Testis (tissue), 3 donors: ENCODE results near the gene CYB5R3. TPM values are rescaled to one million over a fixed set of nuclear protein-coding genes. Genes with fewer than 3 reads are reported as not detected.

Experiments used
- DNase-seq: peaks from one replicate; pipeline ENCODE4 v3.0.0-alpha.2; 2019
- H3K27ac ChIP-seq, 2 donors: fragments of 200-600 bp; sonication (generic); one replicate each; pipeline ENCODE4 v1.5.1; 2019
- H3K27me3 ChIP-seq: fragments of 200-600 bp; sonication (generic); one replicate; pipeline ENCODE4 v1.5.1; 2019
- H3K36me3 ChIP-seq: fragments of 200-600 bp; sonication (generic); one replicate; pipeline ENCODE4 v1.5.1; 2017; ENCODE audit warnings: low read depth; ENCODE audit errors: missing control alignments
- H3K4me1 ChIP-seq: fragments of 200-600 bp; sonication (generic); one replicate; pipeline ENCODE4 v1.5.1; 2019
- H3K4me3 ChIP-seq, 2 donors: fragments of 200-600 bp; sonication (generic); one replicate each; pipeline ENCODE4 v1.5.1; 2017 to 2019
- H3K9me3 ChIP-seq: fragments of 200-600 bp; sonication (generic); one replicate; pipeline ENCODE4 v1.5.1; 2017
- CTCF ChIP-seq, 3 experiments: fragments of 450-650 bp in 2 of 3; fragments of 200-600 bp in 1 of 3; sonication (generic) in 1 of 3; IDR thresholded peaks; one replicate each; pipeline ENCODE4 v1.5.1; 2016 to 2019; ENCODE audit warnings: antibody characterized with exemption in 3 of 3, mild to moderate bottlenecking in 2 of 3, moderate library complexity in 1 of 3
- POLR2A ChIP-seq: fragments of 450-650 bp; IDR thresholded peaks from one replicate; pipeline ENCODE4 v1.6.1; 2017; ENCODE audit warnings: antibody characterized with exemption, mild to moderate bottlenecking, moderate library complexity
- WGBS, 2 donors: methylation state at CpG; one replicate each; pipeline ENCODE4 v1.1.5; 2018; 5-methylcytosine and 5-hydroxymethylcytosine counted together
- intact Hi-C: fragments of 100-400 bp; cut with DNase I; formaldehyde crosslinking; loops from one replicate; pipeline ENCODE4 v1.15.1; 2023; ENCODE audit warnings: low total_unique reads
- polyA plus RNA-seq: library from polyadenylated mRNA; stranded (reverse); fragments of 350-450 nt; fragmentation: Illumina TruSeq; extraction: RNeasy Lipid Tissue Mini Kit (QIAGEN cat#74804); gene quantifications from one replicate; pipeline ENCODE4 v1.2.3, GENCODE V29; 2014; ENCODE audit warnings: low read depth, low replicate concordance; ENCODE audit not compliant: insufficient read depth
- total RNA-seq, 2 donors: library from RNA; depleted of rRNA; stranded (reverse); fragments of >200 nt; gene quantifications; one replicate each; pipeline ENCODE4 v1.2.3, GENCODE V29; 2016

CYB5R3 gene
- total and polyA plus RNA-seq, 3 donors from 2014 or later = 330 to 484 (median 423) TPM

- TF ChIP-seq POLR2A (no peak), CTCF (IDR thresholded peaks at IDR 0.05) (no peak)
- no peaks in the 10 kb centered on the region for H3K27me3 ChIP-seq
- H3K4me3 ChIP-seq = no peak overlapping the region
- H3K27ac ChIP-seq = no peak overlapping the region
- no peak for DNase-seq
- H3K4me1 ChIP-seq = peaks cover 4% of the 10 kb centered on the region
- WGBS, 2 donors = 82 to 96% methylated on average over 15 of the region's 15 CpGs
- no peaks in the 10 kb centered on the region for H3K36me3 ChIP-seq
- no peaks in the 10 kb centered on the region for H3K9me3 ChIP-seq
- intact Hi-C loops = no loop called here
Observed at GRCh38 chr22:42625416-42625815, 23.8 kb downstream of the CYB5R3 start.

GRCh38 chr22:42624551-42625106 lies 24.6 kb downstream of the CYB5R3 start:
- DNase-seq = no peak
- 78 to 85% methylated on average over 10 to 12 of the region's 12 CpGs for WGBS, 2 donors
- intact Hi-C loops = no loop called here
- H3K36me3 ChIP-seq = no peaks in the 10 kb centered on the region
- H3K27ac ChIP-seq = peak overlapping the region in 1 of 2 donors; percentile 14
- H3K9me3 ChIP-seq = no peaks in the 10 kb centered on the region
- no peaks in the 10 kb centered on the region for H3K27me3 ChIP-seq
- TF ChIP-seq POLR2A (no peak), CTCF (IDR thresholded peaks at IDR 0.05) (no peak)
- peaks cover 4% of the 10 kb centered on the region for H3K4me1 ChIP-seq
- no peak overlapping the region for H3K4me3 ChIP-seq

GRCh38 chr22:42623756-42624441 lies 25.3 kb downstream of the CYB5R3 start:
- H3K4me1 ChIP-seq = peaks cover 4% of the 10 kb centered on the region
- intact Hi-C loops = no loop called here
- no peak overlapping the region for H3K27ac ChIP-seq
- 70 to 85% methylated on average over 20 to 29 of the region's 29 CpGs for WGBS, 2 donors
- DNase-seq = no peak
- TF ChIP-seq POLR2A (no peak), CTCF (IDR thresholded peaks at IDR 0.05) (no peak)
- no peaks in the 10 kb centered on the region for H3K27me3 ChIP-seq
- H3K36me3 ChIP-seq = no peaks in the 10 kb centered on the region
- no peaks in the 10 kb centered on the region for H3K9me3 ChIP-seq
- H3K4me3 ChIP-seq = no peak overlapping the region

GRCh38 chr22:42623301-42623751 lies 25.9 kb downstream of the CYB5R3 start:
- H3K4me3 ChIP-seq = no peak overlapping the region
- intact Hi-C loops = no loop called here
- H3K36me3 ChIP-seq = no peaks in the 10 kb centered on the region
- 72 to 86% methylated on average over 13 to 17 of the region's 18 CpGs for WGBS, 2 donors
- peaks cover 4% of the 10 kb centered on the region for H3K4me1 ChIP-seq
- H3K27me3 ChIP-seq = no peaks in the 10 kb centered on the region
- H3K9me3 ChIP-seq = no peaks in the 10 kb centered on the region
- no peak for TF ChIP-seq POLR2A
- TF ChIP-seq CTCF (IDR thresholded peaks at IDR 0.05) = no peak
- no peak for DNase-seq
- H3K27ac ChIP-seq = no peak overlapping the region
